Measurements from ENCODE around the gene NELFB.

NELFB gene

DNA sequence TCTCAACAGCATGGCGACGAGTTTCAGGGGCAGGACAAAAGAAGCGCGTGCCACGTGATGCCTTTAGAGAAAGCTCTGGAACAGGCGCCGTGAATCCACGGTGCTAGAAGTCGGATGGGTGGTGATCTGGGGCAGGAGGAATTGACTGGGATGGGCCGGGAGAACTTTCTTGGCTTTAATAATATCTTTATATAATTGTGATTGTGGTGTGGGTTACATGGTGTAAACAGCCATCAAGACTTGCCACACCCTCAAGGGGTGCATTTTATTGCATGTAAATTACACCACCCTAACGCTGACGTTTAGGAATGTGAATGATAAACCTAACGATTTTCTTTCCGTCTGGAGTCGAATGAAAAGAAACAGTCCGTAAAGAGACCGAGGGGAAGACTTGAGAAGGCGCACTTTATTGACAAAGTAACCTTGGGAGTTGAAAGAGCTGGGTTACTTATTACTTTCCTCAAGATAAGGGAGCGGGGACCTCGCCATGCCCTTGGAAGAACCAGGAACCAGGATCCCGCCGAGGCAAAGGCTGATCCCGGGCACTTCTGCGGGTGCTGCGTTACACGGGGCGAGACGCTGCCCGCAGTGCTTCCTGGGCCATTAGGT lies 38.5 kb downstream of the NELFB start:
- no peak for DNase-seq

DNA sequence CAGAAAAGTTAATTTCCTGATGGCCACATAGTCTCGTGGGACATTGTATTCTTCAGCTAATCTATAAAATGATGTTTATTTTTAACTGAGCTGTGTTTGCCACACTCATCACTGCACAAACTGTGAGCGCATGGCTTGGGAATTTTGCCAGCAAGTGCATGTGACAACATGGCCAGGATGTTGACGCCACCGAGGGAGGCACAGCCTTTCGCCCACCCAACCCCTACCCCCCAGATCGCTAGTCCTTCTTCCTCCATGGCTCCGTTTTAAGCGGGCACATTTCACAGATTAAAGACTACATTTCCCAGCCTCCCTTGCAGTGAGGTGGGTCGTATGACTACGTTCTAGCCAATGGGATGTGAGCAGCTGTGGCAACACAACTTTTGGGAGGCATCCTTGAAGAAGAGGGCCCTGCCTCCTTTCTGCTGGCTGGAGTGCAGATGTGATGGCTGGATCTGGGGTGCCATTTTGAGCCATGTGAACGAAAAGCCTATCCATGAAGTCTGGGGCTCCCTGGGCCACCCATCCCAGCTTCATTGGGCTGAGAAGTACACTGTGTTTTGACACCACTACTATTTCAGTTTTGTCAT lies 39.1 kb downstream of the NELFB start:
- DNase-seq = peak; percentile 49

DNA sequence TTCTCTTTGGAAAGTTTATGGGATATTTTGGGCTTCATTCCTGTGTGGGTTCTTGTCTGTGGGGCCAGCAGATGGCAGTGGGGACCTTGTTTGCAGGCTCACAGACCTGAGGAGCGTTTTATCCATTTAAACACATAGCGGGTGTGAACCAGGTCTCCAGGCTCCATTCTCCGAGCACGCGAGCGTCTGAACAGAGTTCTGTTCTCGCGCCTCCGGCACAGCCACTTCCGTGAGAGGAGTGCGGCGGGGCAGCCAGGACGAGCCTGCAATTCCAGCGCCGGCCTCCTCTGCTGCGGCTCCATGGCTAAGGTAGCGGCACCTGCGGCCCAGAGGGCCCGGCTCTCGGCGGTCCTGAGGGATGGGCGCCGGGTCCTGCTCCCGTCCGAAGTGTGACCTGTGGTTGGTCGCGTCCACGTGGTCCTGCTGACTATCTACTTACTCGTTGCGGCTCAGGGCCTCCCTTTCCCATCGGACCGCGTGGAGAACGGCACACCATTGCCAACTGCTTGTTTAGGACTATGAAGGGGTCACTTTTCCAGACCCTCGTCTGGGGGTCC lies 39.6 kb downstream of the NELFB start:
- no peak for DNase-seq

DNA sequence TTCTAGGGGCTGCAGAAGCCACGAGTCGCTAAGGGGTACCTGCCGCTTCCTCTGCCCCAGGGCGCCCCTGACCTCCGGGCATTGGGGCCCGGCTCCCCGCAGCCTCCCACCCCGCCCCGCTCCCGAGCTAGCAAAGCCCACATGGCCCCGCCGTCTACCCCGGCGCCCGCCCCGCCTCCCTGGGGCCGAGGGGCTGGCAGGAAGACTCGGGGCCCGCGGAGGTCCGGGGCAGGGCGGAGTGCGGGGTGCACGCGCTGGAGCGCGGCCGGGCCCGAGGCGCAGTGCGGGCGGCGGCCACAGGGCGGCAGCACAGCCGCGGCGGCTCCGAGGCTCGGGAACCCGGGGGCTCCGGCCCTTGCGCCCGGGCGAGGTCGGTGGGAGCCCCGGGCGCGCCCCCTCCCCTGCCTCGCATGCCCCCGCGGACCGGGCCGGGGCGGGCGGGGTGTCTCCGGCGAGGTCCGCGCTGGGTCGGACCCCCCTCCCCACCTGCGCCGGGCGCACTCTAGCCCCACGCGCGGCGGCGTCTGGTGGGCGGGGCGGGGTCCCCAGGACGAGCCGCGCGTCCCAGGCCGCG lies 40.2 kb downstream of the NELFB start:
- DNase-seq = peak; percentile 4

DNA sequence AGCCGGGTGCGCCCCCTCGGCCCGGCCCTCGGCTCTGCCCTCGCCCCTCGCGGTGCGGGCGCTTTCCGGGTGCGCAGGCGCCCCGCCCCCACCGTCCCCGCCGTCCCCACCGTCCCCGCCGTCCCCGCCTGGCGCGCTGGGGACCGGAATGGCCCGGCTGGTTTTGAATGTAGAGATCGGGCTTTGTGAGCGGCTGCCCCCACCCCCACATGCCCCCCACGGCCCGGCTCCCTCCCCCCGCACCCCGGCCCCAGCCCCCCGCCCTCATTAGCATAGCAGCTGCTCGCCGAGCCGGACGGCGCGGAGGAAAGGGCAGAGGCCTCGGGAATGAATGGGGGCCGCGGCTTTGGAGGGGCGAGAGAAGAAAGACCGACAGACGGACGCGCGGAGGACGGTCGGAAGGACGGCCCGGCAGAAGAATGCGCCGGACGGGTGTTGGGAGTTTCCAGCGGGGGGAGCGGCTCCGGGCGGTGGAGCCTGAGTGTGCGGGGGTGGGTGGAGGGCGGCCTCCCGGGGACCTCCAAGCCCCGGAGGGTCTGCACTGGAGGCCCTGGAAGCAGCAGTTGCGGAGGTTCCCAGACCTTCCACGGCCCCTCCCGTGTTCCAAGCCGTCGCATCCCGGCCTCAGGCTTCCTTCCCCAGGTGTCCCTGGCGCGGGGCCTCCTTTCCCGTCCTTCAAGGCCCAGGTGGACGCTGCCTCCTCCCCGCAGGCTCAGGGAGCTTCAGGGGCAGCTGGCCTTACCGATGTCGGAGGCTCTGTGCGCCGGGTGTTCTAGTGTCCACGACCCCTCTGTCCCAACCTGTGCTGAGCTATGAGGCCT lies 40.9 kb downstream of the NELFB start:
- DNase-seq = no peak

DNA sequence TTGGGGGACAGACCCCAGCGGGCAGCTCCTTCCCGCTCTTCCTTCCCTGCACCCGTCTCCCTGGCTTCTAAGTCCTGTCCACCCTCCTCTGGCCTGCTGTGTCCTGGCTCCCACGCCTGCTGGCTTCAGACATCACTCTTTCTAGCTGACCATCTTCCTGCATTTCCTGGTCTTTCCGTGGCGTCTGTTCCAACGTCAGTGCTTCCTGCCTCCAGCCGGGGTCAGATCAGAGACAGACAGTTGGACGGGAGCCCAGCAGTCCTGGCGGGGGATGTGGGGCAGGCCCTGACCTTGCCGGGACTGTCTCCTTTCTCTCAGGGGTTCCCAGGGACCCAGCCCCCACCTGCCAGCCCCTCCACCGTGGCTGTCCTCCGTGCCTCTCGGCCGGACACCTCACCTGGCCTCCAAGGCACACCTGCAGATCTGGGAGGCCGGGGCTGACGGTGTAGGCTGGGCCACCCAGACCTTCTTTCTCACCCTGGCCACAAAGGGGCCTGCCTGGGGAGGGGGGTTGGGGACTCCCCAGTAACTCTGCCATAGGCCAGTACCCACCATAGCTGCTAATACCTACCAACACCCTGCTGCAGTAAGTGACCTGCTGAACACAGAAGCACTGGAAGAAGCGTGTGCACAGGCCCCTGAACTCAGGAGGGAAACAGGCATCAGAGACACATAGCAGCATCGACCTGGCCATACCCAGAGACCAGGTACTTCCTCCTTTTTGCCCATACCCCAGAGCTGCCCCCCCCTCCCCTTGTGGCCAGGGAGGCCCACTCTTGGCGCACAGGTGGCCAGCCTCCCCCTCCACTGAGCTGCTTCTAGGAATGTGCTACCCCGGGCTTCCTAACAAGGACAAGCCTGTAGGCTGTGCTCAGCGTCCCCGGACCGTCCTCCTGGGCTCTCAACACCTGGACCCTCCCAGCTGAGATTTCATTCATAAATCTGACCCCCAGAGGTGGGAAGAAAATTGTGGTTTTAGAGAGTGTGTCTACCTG lies 41.8 kb downstream of the NELFB start:
- DNase-seq = no peak

DNA sequence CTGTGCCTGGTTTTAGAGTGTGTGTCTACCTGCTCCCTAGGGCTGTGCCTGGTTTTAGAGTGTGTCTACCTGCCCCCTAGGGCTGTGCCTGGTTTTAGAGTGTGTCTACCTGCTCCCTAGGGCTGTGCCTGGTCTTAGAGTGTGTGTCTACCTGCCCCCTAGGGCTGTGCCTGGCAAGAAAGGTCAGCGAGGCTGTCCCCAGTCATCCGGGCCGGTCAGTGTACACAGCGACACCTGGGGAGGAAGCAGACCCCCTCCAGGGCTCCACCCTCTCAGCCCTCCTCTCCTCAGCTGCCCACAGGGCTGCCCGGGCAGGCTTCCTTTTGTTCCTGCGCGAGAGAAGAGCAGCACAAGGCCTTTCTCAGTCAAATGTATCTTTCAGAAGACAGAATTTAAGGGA lies 42.8 kb downstream of the NELFB start:
- DNase-seq = no peak

DNA sequence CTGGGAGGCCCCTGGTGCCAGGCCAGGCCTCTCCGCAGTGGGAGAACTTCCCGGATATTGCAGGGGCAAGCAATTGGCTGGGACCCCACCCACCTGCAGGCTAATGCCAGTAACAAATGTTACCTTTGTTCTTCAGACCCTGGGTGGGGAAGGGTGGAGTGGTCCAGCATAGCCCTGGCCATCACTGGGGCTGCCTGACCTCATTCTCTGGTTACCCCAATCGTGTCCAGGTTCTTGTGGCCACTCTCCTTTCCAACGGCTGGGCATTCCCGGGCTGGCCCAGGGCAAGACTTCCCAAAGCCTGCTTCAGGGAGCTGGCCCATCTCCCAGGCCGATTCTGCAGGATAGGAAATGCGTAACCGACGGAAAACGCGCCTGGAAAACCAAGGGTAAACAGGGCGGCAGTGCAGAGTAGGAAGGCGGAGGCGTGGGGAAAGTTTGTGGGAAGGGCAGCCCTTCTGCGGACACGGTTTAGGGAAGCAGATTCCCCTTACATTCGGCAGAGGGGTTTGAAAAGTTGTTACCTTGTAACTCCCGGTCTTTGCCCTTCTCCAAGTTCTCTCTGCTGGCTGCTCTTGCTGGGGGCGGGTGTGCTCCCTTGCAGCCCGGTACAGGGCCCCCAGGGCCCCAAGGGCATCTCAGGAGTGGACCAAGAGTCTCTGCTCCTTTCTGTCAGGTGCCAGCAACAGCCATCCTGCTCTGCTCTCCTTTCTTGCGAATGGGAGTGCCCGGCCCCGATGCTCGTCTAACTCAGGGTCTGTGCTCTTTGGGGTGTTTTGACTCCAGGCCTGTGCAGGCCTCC lies 43.5 kb downstream of the NELFB start:
- no peak for DNase-seq

DNA sequence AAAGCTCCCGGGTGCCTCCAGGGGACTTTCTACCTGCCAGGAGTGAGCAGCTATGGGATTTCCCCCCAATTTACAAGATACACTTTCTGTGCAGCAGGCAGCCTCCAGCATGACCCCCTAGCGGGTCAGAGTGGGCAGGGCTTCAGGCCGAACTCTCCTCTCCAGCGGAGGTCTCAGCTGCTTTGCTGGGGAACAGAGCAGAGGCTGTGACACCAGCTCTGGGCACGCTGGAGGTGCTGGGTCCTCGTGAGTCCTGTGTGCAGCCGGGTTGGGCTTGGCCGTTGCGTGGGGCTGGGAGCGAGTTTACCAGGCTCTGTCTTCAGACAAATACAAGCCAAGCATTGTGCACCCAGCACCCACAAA lies 44.1 kb downstream of the NELFB start:
- no peak for DNase-seq

DNA sequence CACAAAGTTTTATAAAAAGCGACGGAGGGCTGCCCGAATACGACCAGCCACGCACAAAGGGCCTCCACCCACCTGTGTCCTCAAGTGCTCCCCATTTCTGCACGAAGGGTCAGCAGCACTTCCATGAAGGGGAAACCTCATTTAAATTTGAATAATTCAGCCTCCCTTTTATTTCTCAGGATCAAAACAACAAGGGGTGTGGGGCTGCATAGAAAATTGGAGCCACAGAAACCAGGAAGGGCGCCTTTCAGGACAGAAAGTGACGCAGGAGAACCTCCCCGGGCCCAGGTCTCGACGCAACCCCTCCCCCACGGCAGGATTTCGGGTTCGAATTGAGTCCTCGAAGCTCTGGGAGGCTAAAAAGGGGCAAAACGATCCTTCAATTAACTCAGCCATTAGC lies 44.8 kb downstream of the NELFB start:
- DNase-seq = no peak

DNA sequence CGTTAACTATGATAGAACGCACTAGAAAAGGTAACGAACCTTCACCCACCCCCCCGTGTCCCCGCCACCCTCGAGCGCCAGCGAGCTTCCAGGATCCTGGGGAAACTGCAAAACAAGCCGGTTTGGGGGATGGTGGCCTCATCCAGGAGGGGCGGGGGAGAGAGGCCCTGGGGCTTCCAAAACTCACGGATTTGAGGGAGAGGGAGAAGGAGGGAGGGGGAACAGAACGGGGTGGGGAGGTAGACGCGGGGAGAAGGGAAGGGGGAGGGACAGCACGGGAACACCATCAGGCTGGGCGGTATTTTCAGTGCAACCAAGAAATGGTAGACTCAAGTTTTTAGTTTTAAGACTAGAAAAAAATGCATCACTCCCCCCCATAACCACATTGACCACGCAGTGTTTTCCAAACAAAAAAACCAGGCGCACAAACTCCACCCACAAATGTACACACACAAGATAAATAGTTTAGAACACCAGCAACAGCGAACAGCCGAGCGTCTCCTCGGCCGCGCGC lies 45.5 kb downstream of the NELFB start:
- DNase-seq = no peak

DNA sequence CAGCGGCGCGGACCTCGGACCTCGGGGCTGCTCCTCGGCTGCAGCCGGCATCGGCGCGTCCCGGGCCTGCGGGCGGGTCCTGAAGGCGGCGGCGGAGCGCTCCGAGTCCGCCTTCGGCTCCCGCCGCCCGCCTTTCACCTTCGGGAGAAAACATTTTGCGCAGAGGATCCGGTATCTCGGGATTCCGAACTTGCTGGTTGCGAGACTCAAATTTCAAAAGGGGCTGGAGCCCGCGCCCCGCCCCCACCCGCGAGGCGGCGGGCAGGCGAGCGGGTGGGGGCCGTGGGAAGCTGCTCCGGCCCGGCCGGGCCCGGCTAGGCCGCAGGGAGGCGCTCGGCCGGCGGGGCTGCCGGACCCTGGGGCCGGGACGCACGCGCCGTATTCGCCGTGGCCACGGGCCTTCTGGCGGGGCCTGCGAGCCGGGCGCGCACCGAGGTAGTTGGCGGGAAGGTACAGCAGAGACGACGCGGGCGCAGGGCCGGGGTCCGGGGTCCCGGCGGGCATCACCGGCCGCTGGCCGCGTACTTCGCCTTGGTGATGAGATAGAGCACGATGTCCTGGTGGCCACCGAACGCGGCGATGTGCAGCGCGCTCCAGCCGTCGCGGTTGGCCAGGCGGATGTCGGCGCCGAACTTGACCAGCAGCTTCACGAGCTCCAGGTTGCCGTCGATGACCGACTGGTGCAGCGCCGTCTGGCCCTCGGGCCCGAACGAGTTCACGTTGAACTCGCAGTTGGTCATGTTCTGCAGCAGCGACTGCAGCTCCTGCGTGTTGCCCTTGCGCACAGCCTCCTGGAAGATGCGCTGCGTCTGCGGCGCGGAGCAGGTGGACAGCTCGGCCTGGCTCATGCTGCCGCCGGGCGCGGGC lies 46.2 kb downstream of the NELFB start:
- peak; percentile 27 for DNase-seq

DNA sequence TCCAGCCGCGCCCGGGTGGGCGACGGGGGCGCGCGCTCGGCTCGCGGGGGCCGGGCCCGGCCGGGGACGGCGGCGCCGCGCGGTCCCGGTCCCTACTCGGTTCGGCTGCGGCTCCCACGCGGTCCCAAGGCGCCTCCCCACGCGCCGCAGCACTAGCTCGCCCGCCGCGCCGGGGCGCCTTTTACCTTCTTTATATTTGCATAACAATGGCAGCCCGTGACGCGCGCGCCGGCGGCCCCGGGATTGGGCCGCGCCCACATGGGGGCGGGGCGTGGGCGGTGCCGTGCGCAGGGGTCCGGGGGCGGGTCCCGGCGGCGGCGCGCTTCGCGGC lies 47.0 kb downstream of the NELFB start, which contains the start of gene NRARP:
NRARP (minus strand) TSS at position 154 of the 331 bp plus-strand sequence. CDS start 343 bp downstream, outside the sequence.
- DNase-seq = peak; percentile 78

DNA sequence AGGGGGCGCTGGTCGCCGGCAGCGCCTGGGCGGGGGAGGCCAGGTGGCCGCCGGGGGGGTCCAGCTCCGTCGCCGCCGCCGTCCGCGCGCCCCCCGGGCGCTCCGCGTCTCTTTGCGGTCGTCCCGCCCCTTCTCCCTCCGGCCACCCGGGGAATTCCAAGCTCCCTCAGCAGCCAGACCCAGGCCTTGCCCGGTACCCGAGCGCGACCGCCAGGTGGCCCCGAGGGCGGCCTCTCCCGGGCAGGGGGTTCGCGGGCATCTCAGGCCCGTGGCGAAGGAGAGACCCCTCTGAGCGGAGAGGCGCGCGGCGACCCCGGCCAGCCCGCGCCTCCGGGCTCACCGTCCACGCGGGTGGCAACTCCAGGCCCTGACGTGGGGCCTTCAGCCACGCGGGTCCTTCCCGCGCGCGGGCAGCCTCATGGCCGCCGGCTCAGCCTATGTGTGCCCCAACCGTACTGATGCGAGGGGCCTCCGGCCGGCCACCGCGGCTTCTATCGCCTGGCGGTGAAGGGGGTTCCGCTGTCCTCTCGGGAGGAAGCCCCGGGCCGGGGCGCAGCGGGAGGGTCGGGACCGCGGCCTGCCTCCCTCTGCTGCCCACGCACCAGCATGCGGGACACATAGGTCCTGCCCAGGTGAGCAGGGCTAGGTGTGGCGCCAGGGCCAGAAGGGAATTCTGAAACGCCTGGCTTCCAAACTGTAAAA lies 47.5 kb downstream of the NELFB start:
- DNase-seq = no peak

DNA sequence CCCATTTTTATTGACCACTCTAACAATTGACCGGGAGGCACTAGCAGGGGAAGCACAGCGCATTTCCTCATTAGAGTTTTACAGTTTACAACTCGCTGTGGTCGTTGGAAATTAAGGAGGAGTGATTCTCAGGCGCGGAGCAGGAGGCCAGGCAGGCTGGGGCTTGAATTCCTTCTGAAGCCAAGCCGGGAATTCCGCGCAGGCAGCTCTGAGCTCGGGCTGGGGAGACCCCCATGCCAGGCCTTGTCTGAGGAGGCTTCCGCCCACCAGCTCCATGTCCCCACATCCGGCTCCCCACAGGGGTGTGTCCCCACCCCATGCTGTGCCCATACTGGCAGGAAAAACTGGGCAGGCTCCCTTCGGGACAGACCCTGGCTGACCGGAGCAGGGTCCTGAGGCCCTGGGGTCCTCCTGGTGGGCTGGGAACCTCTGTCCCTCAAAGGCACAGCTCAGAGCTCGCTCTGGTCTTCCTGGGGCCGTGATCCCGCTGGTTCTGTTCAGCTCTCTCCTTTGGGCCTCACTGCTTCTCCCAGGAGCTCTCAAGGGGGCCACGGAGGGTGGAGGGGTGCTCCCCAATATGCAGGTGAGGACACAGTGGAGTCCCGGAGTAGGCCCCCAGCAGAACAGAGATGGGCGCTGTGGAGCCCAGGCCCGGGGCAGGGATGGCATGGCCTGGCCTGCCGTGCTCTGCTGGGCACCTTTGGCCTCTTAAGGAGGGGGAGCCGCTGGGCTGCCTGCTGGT lies 48.2 kb downstream of the NELFB start:
- peak; percentile 41 for DNase-seq

DNA sequence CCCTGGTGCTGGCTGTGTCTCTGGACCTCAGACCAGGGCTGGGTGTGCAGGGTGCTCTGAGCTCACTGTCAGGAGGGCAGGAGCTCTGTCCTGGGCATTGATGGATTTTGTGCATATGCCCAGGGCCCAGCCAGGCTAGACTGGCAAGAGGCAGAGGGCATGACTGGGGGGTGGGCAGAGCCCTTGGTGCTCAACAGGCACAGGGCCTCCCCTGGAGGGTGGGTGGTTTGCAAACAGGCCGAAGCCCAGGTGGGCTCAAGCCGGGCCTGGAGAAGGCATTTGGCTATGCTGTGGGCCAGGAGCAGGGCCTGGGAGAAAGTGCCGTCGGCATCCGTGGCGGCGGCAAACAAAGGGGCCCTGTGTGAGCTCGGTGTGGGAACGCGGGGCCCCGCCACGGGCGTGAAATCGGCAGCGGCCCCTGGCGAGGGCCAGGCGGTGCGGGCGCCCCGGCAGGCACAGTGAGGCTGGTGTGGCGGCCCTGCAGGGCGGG lies 48.8 kb downstream of the NELFB start:
- DNase-seq = no peak

DNA sequence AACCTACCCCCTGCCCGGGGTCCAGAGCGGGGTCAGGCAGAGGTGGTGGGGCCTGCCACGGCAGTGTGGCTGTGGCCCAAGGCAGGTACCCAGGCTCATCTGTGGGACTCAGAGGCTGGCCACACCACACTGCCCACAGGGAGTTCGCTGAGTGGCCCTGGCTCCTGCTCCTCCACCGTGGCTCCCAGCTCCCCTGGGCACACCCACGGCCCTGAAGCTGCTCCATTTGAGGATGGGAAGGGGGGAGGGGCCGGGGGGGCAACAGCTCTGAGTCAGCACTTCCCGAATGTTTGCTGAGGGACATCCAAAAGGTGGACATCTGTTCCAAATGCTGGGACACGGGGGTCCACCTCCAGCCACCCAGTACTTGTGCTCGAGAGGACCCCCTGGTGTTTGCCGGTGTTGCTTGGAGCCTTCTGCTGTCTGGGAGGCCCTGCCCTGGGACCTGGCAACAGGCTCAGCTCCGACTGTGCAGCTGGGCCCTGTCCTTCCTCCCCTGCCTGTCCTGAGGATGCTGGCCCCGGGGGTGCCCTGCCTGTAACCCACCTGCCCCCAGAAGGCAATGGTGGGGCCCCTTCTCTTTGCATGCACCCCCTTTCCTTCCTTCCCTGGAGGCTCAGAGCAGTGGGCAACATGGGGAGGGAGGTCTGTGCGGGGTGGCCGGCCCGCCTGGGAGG lies 49.4 kb downstream of the NELFB start:
- no peak for DNase-seq
